WTC11 (cell line): ENCODE data around the gene MYLK4. TPM values are rescaled to one million over a fixed set of nuclear protein-coding genes. Genes with fewer than 3 reads are reported as not detected.

Experiments
- ATAC-seq: fragments of 200-7000 bp; cut with Tn5 transposase; 2 replicates; pipeline ENCODE4 v1.10.0; 2021; ENCODE audit warnings: mild to moderate bottlenecking, moderate library complexity
- CTCF ChIA-PET: fragments of 300-600 bp; sonication (Branson Sonifier 250); formaldehyde crosslinking; loops from one replicate; lab custom pipeline; 2021; ENCODE audit warnings: antibody characterized with exemption; lab: Charles Lee
- POLR2A ChIA-PET: fragments of 350-600 bp; sonication (Branson Sonifier 250); formaldehyde crosslinking; loops from one replicate; lab custom pipeline; 2021; ENCODE audit warnings: antibody characterized with exemption; lab: Charles Lee
- DNase-seq: peaks from one replicate; pipeline ENCODE4 v3.0.0; 2021; ENCODE audit warnings: low spot score
- H3K27ac Mint-ChIP-seq: 2 replicates; pipeline ENCODE4 v1.8.0; 2021; ENCODE audit warnings: mixed read lengths
- H3K27me3 Mint-ChIP-seq: 2 replicates; pipeline ENCODE4 v1.8.0; 2021; ENCODE audit warnings: low read depth, mild to moderate bottlenecking, moderate library complexity, mixed read lengths
- H3K36me3 Mint-ChIP-seq: 2 replicates; pipeline ENCODE4 v1.8.0; 2021; ENCODE audit warnings: mixed read lengths
- H3K4me1 Mint-ChIP-seq: 2 replicates; pipeline ENCODE4 v1.8.0; 2022; ENCODE audit warnings: mixed read lengths
- H3K4me3 Mint-ChIP-seq: 2 replicates; pipeline ENCODE4 v1.8.0; 2021; ENCODE audit warnings: mild to moderate bottlenecking, moderate library complexity, mixed read lengths
- H3K9me3 Mint-ChIP-seq: 2 replicates; pipeline ENCODE4 v1.8.0; 2021; ENCODE audit warnings: mixed read lengths
- AR ChIP-seq: fragments of 250-450 bp; sonication (Bioruptor Pico); IDR thresholded peaks from 2 replicates; pipeline ENCODE4 v1.9.0; 2021; ENCODE audit warnings: mild to moderate bottlenecking
- ATF2 ChIP-seq: sonication (generic); formaldehyde crosslinking; IDR thresholded peaks from 2 replicates; pipeline ENCODE4 v1.8.1; 2022; ENCODE audit warnings: low read depth, missing genetic modification reagents, borderline replicate concordance
- CDX4 ChIP-seq: fragments of 250-450 bp; sonication (Bioruptor Pico); IDR thresholded peaks from 2 replicates; pipeline ENCODE4 v1.9.0; 2021; ENCODE audit warnings: moderate library complexity, mild to moderate bottlenecking, inconsistent platforms, borderline replicate concordance
- CREB1 ChIP-seq: sonication (generic); formaldehyde crosslinking; IDR thresholded peaks from 2 replicates; pipeline ENCODE4 v1.8.0; 2023; ENCODE audit warnings: mild to moderate bottlenecking, missing genetic modification reagents
- CTCF ChIP-seq: fragments of 200-600 bp; IDR thresholded peaks from 2 replicates; pipeline ENCODE4 v1.8.0; 2022; ENCODE audit warnings: antibody characterized with exemption
- GABPB1 ChIP-seq: sonication (generic); formaldehyde crosslinking; IDR thresholded peaks from 2 replicates; pipeline ENCODE4 v1.8.1; 2023; ENCODE audit warnings: mild to moderate bottlenecking, missing genetic modification reagents
- GRHL2 ChIP-seq: fragments of 250-450 bp; sonication (Bioruptor Pico); IDR thresholded peaks from 2 replicates; pipeline ENCODE4 v1.8.0; 2022; ENCODE audit warnings: mild to moderate bottlenecking, moderate library complexity; ENCODE audit not compliant: insufficient replicate concordance, severe bottlenecking
- MLX ChIP-seq: sonication (generic); formaldehyde crosslinking; IDR thresholded peaks from 2 replicates; pipeline ENCODE4 v1.8.1; 2023; ENCODE audit warnings: mild to moderate bottlenecking, missing genetic modification reagents, moderate library complexity
- MXD4 ChIP-seq: fragments of 250-450 bp; sonication (Bioruptor Pico); IDR thresholded peaks from 2 replicates; pipeline ENCODE4 v1.8.0; 2021; ENCODE audit warnings: mild to moderate bottlenecking, moderate library complexity, borderline replicate concordance
- USF2 ChIP-seq: sonication (generic); formaldehyde crosslinking; IDR thresholded peaks from 2 replicates; pipeline ENCODE4 v1.8.1; 2023; ENCODE audit warnings: mild to moderate bottlenecking, missing genetic modification reagents, moderate library complexity
- ZBTB21 ChIP-seq: sonication (generic); formaldehyde crosslinking; IDR thresholded peaks from 2 replicates; pipeline ENCODE4 v1.8.1; 2023; ENCODE audit warnings: mild to moderate bottlenecking, missing genetic modification reagents, borderline replicate concordance
- ZMAT4 ChIP-seq: fragments of 250-450 bp; sonication (Bioruptor Pico); IDR thresholded peaks from 2 replicates; pipeline ENCODE4 v1.9.0; 2021; ENCODE audit warnings: mild to moderate bottlenecking
- ZNF138 ChIP-seq: sonication (generic); formaldehyde crosslinking; conservative IDR thresholded peaks from 2 replicates; pipeline ENCODE4 v1.8.1; 2022; ENCODE audit warnings: mild to moderate bottlenecking, moderate library complexity, missing genetic modification reagents
- ZNF512 ChIP-seq: sonication (generic); formaldehyde crosslinking; IDR thresholded peaks from 2 replicates; pipeline ENCODE4 v1.8.1; 2022; ENCODE audit warnings: missing genetic modification reagents, borderline replicate concordance
- ZSCAN18 ChIP-seq: fragments of 250-450 bp; sonication (Bioruptor Pico); IDR thresholded peaks from 2 replicates; pipeline ENCODE4 v2.1.2; 2022; ENCODE audit warnings: mild to moderate bottlenecking, moderate library complexity
- total RNA-seq: library from RNA; stranded (reverse); gene quantifications from 3 replicates; pipeline ENCODE4 v1.2.3, GENCODE V29; 2021

Gene MYLK4
- total RNA-seq, 1 experiment from 2014 or later, result 0.13 TPM

- ChIA-PET CTCF (interaction anchor here (1.0 kb wide), 1 partner anchor 17 kb away, joined by 3 read pairs; no protein-coding TSS in a partner anchor), POLR2A (no interaction called here)
- peaks cover 10% of the 10 kb centered on the region for H3K9me3 Mint-ChIP-seq
- no peaks in the 10 kb centered on the region for H3K27me3 Mint-ChIP-seq
- no peak overlapping the region for H3K27ac Mint-ChIP-seq
- ATAC-seq, result no peak
- no peak overlapping the region for H3K4me3 Mint-ChIP-seq
- H3K36me3 Mint-ChIP-seq, result no peaks in the 10 kb centered on the region
- no peak for DNase-seq
- no peak for TF ChIP-seq CREB1
- no peak for TF ChIP-seq AR
- no peak for TF ChIP-seq ZNF138 (CRISPR knock-in tag)
- no peak for TF ChIP-seq ZMAT4
- TF ChIP-seq MLX (CRISPR knock-in tag), result no peak
- no peaks in the 10 kb centered on the region for H3K4me1 Mint-ChIP-seq
These were observed 4.7 kb upstream of the MYLK4 start for GRCh38 chr6:2755456-2755855.

GRCh38 chr6:2754911-2755310 lies 4.2 kb upstream of the MYLK4 start:
- no peak for ATAC-seq
- ChIA-PET CTCF (interaction anchor here (1.0 kb wide), 1 partner anchor 17 kb away, joined by 3 read pairs; no protein-coding TSS in a partner anchor), POLR2A (no interaction called here)
- peaks cover 6% of the 10 kb centered on the region; the same call in 1 of the 2 replicates for H3K9me3 Mint-ChIP-seq
- no peak for DNase-seq
- no peak overlapping the region for H3K27ac Mint-ChIP-seq
- H3K4me1 Mint-ChIP-seq, result 0 out of 2 replicates have a peak, but pooled peaks cover under 1% of the 10 kb centered on the region
- no peaks in the 10 kb centered on the region for H3K27me3 Mint-ChIP-seq
- no peak overlapping the region for H3K4me3 Mint-ChIP-seq
- no peaks in the 10 kb centered on the region for H3K36me3 Mint-ChIP-seq
- no peak for TF ChIP-seq CTCF
- no peak for TF ChIP-seq GABPB1 (CRISPR knock-in tag)

- 0 out of 2 replicates have a peak, but pooled peaks cover 3% of the 10 kb centered on the region for H3K4me1 Mint-ChIP-seq
- POLR2A ChIA-PET, result no interaction called here
- no peak for DNase-seq
- H3K36me3 Mint-ChIP-seq, result no peaks in the 10 kb centered on the region
- peaks cover under 1% of the 10 kb centered on the region; the same call in 1 of the 2 replicates for H3K9me3 Mint-ChIP-seq
- no peak overlapping the region for H3K27ac Mint-ChIP-seq
- ATAC-seq, result no peak
- CTCF ChIA-PET, result interaction anchor here (1.0 kb wide), 1 partner anchor 16 kb away, joined by 3 read pairs; no protein-coding TSS in a partner anchor
- no peak overlapping the region for H3K4me3 Mint-ChIP-seq
- H3K27me3 Mint-ChIP-seq, result no peaks in the 10 kb centered on the region
- TF ChIP-seq MLX (CRISPR knock-in tag) (no peak), ZSCAN18 (CRISPR knock-in tag) (no peak), ZBTB21 (CRISPR knock-in tag) (no peak), USF2 (CRISPR knock-in tag) (no peak), GABPB1 (CRISPR knock-in tag) (no peak), CDX4 (no peak), ZNF512 (CRISPR knock-in tag) (no peak), GRHL2 (CRISPR knock-in tag) (no peak), ATF2 (CRISPR knock-in tag) (no peak), MXD4 (CRISPR knock-in tag) (no peak)
These were observed 3.7 kb upstream of the MYLK4 start for GRCh38 chr6:2754393-2754792.
